Measurements from ENCODE around the gene ZSCAN10. TPM values are rescaled to one million over a fixed set of nuclear protein-coding genes. Genes with fewer than 3 reads are reported as not detected.

ZSCAN10 gene
- total RNA-seq, 1 donor from 2014 or later, result not detected

DNA sequence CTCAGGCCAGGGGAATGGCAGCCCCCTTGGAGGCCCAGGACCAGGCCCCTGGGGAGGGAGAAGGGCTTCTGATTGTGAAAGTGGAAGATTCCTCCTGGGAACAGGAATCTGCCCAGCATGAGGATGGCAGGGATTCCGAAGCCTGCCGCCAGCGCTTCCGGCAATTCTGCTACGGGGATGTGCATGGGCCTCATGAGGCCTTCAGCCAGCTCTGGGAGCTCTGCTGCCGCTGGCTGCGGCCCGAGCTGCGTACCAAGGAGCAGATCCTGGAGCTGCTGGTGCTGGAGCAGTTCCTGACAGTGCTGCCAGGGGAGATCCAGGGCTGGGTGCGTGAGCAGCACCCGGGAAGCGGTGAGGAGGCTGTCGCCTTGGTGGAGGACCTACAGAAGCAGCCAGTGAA is 38.2 kb upstream of the ZSCAN10 start:
- Mint-ChIP-seq H3K9me3 (no peaks in the 10 kb centered on the region), H3K27me3 (ENCODE audit: low read depth) (no peaks in the 10 kb centered on the region), H3K4me3 (peak overlapping the region; percentile 74), H3K27ac (ENCODE audit: unreplicated experiment) (no peak overlapping the region), H3K4me1 (peaks cover 27% of the 10 kb centered on the region), H3K36me3 (ENCODE audit: low read depth) (peaks cover 2% of the 10 kb centered on the region)
- TF ChIP-seq CTCF (conservative IDR thresholded peaks at IDR 0.05), result no peak
- no peak for DNase-seq (ENCODE audit: low read depth, low spot score)

DNA sequence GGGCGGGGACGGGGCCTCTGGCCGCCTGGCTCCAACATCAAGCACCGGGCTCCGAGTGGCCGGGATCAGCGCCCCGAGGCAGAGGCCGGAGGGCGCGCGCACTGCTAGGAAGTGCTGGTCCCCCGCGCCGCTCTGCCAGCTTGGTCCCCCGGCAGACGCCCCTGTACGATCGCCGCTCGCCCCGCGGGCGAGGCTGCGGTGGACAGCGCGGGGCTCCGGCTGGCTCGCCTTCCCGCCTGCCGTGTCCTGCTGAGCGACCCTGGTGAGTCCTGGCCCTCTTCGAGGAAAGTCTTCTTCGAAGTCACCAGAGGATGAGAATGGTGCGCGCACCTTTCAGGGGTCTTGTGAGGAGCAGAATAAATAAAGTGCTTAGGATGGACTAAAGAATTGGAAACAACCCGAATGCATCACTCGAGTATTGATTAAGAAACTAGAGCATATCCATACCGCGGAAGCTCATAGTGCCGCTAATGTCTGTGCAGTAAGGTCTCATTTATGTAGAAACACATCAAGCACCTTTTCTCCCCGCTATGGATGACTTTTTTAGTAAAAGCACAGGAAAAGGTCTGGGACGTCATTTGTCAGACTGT is 36.1 kb upstream of the ZSCAN10 start:
- Mint-ChIP-seq H3K27me3 (ENCODE audit: low read depth) (no peaks in the 10 kb centered on the region), H3K36me3 (ENCODE audit: low read depth) (no peaks in the 10 kb centered on the region), H3K4me1 (peaks cover 31% of the 10 kb centered on the region), H3K4me3 (peak overlapping the region; percentile 99), H3K9me3 (no peaks in the 10 kb centered on the region), H3K27ac (ENCODE audit: unreplicated experiment) (peak overlapping the region; percentile 52)
- no peak for TF ChIP-seq CTCF (conservative IDR thresholded peaks at IDR 0.05)
- no peak for DNase-seq (ENCODE audit: low read depth, low spot score)

DNA sequence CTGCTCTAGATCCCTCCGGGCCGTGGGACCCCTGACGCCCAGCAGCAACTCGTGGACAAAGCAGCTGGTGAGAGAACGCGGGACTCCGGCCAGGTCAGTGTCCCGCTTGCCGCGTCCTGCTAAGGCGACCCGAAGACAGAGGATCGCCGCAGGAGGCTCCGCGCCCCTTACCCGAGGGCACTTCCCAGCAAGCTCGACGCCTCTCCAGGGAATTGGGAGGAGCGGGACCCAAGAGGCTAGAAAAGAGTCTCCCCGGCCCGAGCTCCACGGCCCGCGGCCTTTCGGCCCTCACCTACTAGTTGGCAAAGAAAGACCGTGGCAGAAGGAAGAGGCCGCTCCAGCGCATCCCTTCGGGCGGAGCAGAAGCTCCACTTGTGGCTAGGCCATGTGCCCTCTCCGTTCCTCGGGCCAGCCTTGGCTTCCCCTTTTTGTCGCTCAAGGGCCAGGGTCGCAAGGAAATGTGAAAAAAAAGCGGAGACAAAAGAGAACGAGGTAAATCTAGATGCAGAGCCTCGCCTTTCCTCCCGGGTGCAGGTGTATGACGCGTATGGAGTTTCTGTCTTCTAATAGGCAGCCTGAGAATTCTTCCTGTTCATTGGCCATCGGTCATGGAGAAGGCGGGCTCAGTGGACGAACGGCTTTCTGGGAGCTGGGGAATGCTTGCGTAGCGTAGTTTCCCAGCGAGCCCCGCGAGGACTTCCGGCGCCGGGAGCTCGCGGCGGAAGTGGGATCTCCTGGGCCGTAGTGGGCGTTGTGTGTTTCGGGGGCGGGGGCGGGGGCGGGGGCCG is 35.4 kb upstream of the ZSCAN10 start, which contains the start of gene ZNF213:
Gene ZNF213 (plus strand): TSS at position 692 of the 788 bp plus-strand sequence. CDS start 2,252 bp downstream, outside the sequence.
- no peaks in the 10 kb centered on the region for H3K9me3 Mint-ChIP-seq
- H3K4me1 Mint-ChIP-seq, result peaks cover 35% of the 10 kb centered on the region
- no peaks in the 10 kb centered on the region for H3K27me3 Mint-ChIP-seq (ENCODE audit: low read depth)
- peak within 1 kb of the TSS; percentile 97 for H3K27ac Mint-ChIP-seq (ENCODE audit: unreplicated experiment)
- peaks cover 4% of the 10 kb centered on the region for H3K36me3 Mint-ChIP-seq (ENCODE audit: low read depth)
- TF ChIP-seq CTCF (conservative IDR thresholded peaks at IDR 0.05), result no peak
- DNase-seq (ENCODE audit: low read depth, low spot score), result peak; percentile 82
- peak within 1 kb of the TSS; percentile 99 for H3K4me3 Mint-ChIP-seq

DNA sequence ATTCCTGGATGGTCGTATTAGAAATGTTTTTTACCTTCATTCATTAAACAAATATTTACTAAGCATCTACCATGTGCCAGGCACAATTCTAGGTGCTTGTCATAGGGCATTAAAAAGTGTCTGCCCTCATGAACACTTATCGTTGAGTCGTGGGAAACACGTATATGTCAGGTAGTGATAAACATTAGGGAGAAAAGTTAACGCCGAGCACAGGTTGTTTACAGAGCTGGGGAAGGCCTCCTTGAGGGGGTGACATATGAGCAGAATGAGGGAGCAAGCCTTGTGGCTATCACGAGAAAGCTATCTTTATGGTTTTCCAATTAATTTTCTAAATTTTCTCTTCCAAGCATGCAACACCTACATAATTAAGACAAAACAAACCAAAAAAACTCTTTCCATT is 34.8 kb upstream of the ZSCAN10 start:
- no peak for DNase-seq (ENCODE audit: low read depth, low spot score)
- Mint-ChIP-seq H3K27ac (ENCODE audit: unreplicated experiment) (peak overlapping the region; percentile 97), H3K27me3 (ENCODE audit: low read depth) (no peaks in the 10 kb centered on the region), H3K9me3 (no peaks in the 10 kb centered on the region), H3K4me3 (peak overlapping the region; percentile 99), H3K4me1 (peaks cover 40% of the 10 kb centered on the region), H3K36me3 (ENCODE audit: low read depth) (peaks cover 6% of the 10 kb centered on the region)
- TF ChIP-seq CTCF (conservative IDR thresholded peaks at IDR 0.05), result no peak

GRCh38 chr16:3131755-3132377 is 32.8 kb upstream of the ZSCAN10 start:
- Mint-ChIP-seq H3K4me1 (peaks cover 41% of the 10 kb centered on the region), H3K27me3 (ENCODE audit: low read depth) (no peaks in the 10 kb centered on the region), H3K4me3 (peak overlapping the region; percentile 87), H3K27ac (ENCODE audit: unreplicated experiment) (no peak overlapping the region), H3K36me3 (ENCODE audit: low read depth) (peaks cover 9% of the 10 kb centered on the region), H3K9me3 (no peaks in the 10 kb centered on the region)
- peak; percentile 64 for TF ChIP-seq CTCF (conservative IDR thresholded peaks at IDR 0.05)
- peak; percentile 51 for DNase-seq (ENCODE audit: low read depth, low spot score)
